B cell (primary cell): ENCODE results near the gene GART. TPM values are rescaled to one million over a fixed set of nuclear protein-coding genes. Genes with fewer than 3 reads are reported as not detected.

Experiments used
- ATAC-seq: fragments of 200-7000 bp; cut with Tn5 transposase; one replicate; pipeline ENCODE4 v1.10.0; 2021; ENCODE audit warnings: low read depth, mild to moderate bottlenecking, moderate number of reproducible peaks, moderate library complexity
- CTCF ChIA-PET: fragments of 350-600 bp; sonication (Branson Sonifier 250); formaldehyde crosslinking; loops from one replicate; lab custom pipeline; 2021; ENCODE audit warnings: antibody characterized with exemption, inconsistent platforms; lab: Charles Lee
- POLR2A ChIA-PET: fragments of 350-600 bp; sonication (Branson Sonifier 250); formaldehyde crosslinking; loops from one replicate; lab custom pipeline; 2021; ENCODE audit warnings: antibody characterized with exemption; lab: Charles Lee
- DNase-seq: peaks from one replicate; pipeline ENCODE4 v3.0.0; 2013
- H2AFZ ChIP-seq: 2 replicates; pipeline ENCODE4 v1.6.1; 2012; ENCODE audit warnings: mild to moderate bottlenecking, low read depth, low read length; ENCODE audit not compliant: insufficient read depth, poor library complexity, severe bottlenecking
- H3K27ac ChIP-seq, 2 donors: 1 replicate in 1 of 2; 2 replicates in 1 of 2; pipeline ENCODE4 v1.5.1; 2012 to 2013; ENCODE audit warnings: low read length in 2 of 2, mild to moderate bottlenecking in 2 of 2, moderate library complexity in 1 of 2
- H3K27me3 ChIP-seq, 4 experiments: fragments of 200-600 bp in 1 of 4; sonication (generic) in 1 of 4; replicated peaks in 1 of 4; 1 replicate in 2 of 4; 2 replicates in 2 of 4; pipeline versions ENCODE4 v1.6.1 to v1.7.0; 2013 to 2016; ENCODE audit warnings: low read length in 3 of 4, mild to moderate bottlenecking in 2 of 4, mixed read lengths in 1 of 4, moderate library complexity in 1 of 4; ENCODE audit not compliant: insufficient read depth in 4 of 4, control insufficient read depth in 3 of 4; ENCODE audit errors: control extremely low read depth in 1 of 4
- H3K36me3 ChIP-seq, 2 experiments: replicated peaks in 1 of 2; 1 replicate in 1 of 2; 2 replicates in 1 of 2; pipeline versions ENCODE4 v1.6.1 to v1.7.1; 2013; ENCODE audit warnings: low read length in 1 of 2; ENCODE audit not compliant: insufficient read depth in 2 of 2, control insufficient read depth in 1 of 2; ENCODE audit errors: control extremely low read depth in 1 of 2, extremely low read depth in 1 of 2
- H3K4me1 ChIP-seq, 2 donors: fragments of 200-600 bp in 1 of 2; sonication (generic) in 1 of 2; 1 replicate in 1 of 2; 2 replicates in 1 of 2; pipeline versions ENCODE4 v1.5.1 to v1.6.1; 2013 to 2017; ENCODE audit warnings: low read length in 2 of 2; ENCODE audit not compliant: control insufficient read depth in 2 of 2, insufficient read depth in 2 of 2
- H3K4me2 ChIP-seq: replicated peaks from 2 replicates; pipeline ENCODE3; 2012; ENCODE audit warnings: mild to moderate bottlenecking, low read depth, low read length; ENCODE audit not compliant: poor library complexity, severe bottlenecking
- H3K4me3 ChIP-seq, 5 experiments: fragments of 200-600 bp in 1 of 5; sonication (generic) in 1 of 5; 1 replicate in 3 of 5; 2 replicates in 2 of 5; pipeline versions ENCODE4 v1.5.1 to v1.7.0; 2011 to 2016; ENCODE audit warnings: low read length in 4 of 5, mild to moderate bottlenecking in 4 of 5, low read depth in 2 of 5, control low read depth in 1 of 5, moderate library complexity in 1 of 5; ENCODE audit not compliant: insufficient read depth in 1 of 5; ENCODE audit errors: control extremely low read depth in 1 of 5, extremely low read depth in 1 of 5
- H3K79me2 ChIP-seq: fragments of 200-600 bp; sonication (generic); one replicate; pipeline ENCODE4 v1.6.0; 2016; ENCODE audit warnings: low read length; ENCODE audit not compliant: control insufficient read depth, insufficient read depth
- H3K9ac ChIP-seq: fragments of 200-600 bp; sonication (generic); 2 replicates; pipeline ENCODE4 v1.6.1; 2017; ENCODE audit warnings: mild to moderate bottlenecking, low read length, moderate library complexity
- H3K9me3 ChIP-seq, 3 donors: one replicate each; pipeline versions ENCODE4 v1.6.1 to v1.7.1; 2013; ENCODE audit warnings: low read length in 2 of 3; ENCODE audit not compliant: control insufficient read depth in 2 of 3, insufficient read depth in 1 of 3; ENCODE audit errors: control extremely low read depth in 1 of 3
- H4K20me1 ChIP-seq: 2 replicates; pipeline ENCODE4 v1.6.0; 2012; ENCODE audit warnings: mild to moderate bottlenecking, low read length; ENCODE audit not compliant: insufficient read depth, control insufficient read depth, poor library complexity, severe bottlenecking
- H3K27ac Mint-ChIP-seq: one replicate; pipeline ENCODE4 v1.8.0; 2021; ENCODE audit warnings: mixed read lengths
- H3K27me3 Mint-ChIP-seq: one replicate; pipeline ENCODE4 v1.8.0; 2021; ENCODE audit warnings: mixed read lengths
- H3K4me1 Mint-ChIP-seq: one replicate; pipeline ENCODE4 v1.8.0; 2021; ENCODE audit warnings: mixed read lengths
- H3K4me3 Mint-ChIP-seq: one replicate; pipeline ENCODE4 v1.8.0; 2021; ENCODE audit warnings: mixed read lengths
- H3K9me3 Mint-ChIP-seq: one replicate; pipeline ENCODE4 v1.8.0; 2022; ENCODE audit warnings: mixed read lengths; ENCODE audit not compliant: insufficient read depth
- EZH2 ChIP-seq: IDR thresholded peaks from 2 replicates; pipeline ENCODE4 v1.6.1; 2012; ENCODE audit warnings: borderline replicate concordance, low read depth, mild to moderate bottlenecking, moderate library complexity, low read length; ENCODE audit not compliant: insufficient read depth, poor library complexity, severe bottlenecking
- WGBS: methylation state at CpG from one replicate; pipeline ENCODE4 v1.1.5; 2013; ENCODE audit warnings: missing lambda C conversion rate; ENCODE audit not compliant: insufficient coverage; 5-methylcytosine and 5-hydroxymethylcytosine counted together
- intact Hi-C: fragments of 100-400 bp; cut with micrococcal nuclease; formaldehyde crosslinking; loops from one replicate; pipeline ENCODE4 v1.10.0; 2022
- polyA plus RNA-seq: library from polyadenylated mRNA; depleted of rRNA; stranded (reverse); fragments of >200 nt; gene quantifications from 2 replicates; pipeline ENCODE4 v1.2.3, GENCODE V29; 2012
- total RNA-seq, 2 donors: library from RNA; stranded (reverse); fragments of 120-200 nt in 1 of 2; gene quantifications; 1 replicate in 1 of 2; 2 replicates in 1 of 2; pipeline versions ENCODE4 v1.2.3 to v1.2.4, GENCODE V29; 2013 to 2022
- TF ChIP-seq, protein P1 (sequence below): fragments of 200-600 bp; IDR thresholded peaks from one replicate; pipeline ENCODE4 v1.8.0; 2022; ENCODE audit warnings: antibody characterized with exemption, mild to moderate bottlenecking

Gene GART
- total and polyA plus RNA-seq, 2 donors (not counting 1 experiment from before 2014, with no cell fraction given): 8.7 to 58.3 TPM

DNA sequence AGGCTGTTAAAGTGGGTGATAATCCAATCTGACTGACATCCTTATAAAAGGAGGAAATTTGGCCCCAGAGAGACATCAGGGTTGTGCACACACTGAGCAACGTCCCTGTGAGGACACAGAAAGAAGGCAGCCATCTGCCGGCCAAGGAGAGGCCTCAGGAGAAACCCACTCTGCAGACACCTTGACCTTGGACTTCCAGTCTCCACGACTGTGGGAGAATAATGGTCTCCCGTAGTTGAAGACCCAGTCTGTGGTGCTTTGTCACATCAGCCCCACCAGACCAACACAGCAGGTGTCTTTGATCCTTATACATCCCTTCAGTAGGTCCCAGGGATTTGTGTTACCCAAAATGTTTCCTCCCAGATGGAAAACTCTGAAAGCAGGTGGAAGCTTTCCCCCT, 46.2 kb downstream of the GART start:
- Mint-ChIP-seq H3K4me1 (peaks cover 9% of the 10 kb centered on the region), H3K27me3 (no peaks in the 10 kb centered on the region), H3K27ac (no peak overlapping the region), H3K9me3 (no peaks in the 10 kb centered on the region), H3K4me3 (no peak overlapping the region)
- no peak overlapping the region for H3K9ac ChIP-seq
- CTCF ChIA-PET: no interaction called here
- H3K4me1 ChIP-seq: peaks cover 0 to 8% of the 10 kb centered on the region in 2 donors
- H3K79me2 ChIP-seq: no peaks in the 10 kb centered on the region
- no peak overlapping the region for H3K27ac ChIP-seq
- H3K4me3 ChIP-seq: no peak overlapping the region
- H3K27me3 ChIP-seq: no peaks in the 10 kb centered on the region
- no peak overlapping the region for H3K4me2 ChIP-seq
- intact Hi-C loops: no loop called here
- POLR2A ChIA-PET: no interaction called here
- H3K9me3 ChIP-seq: no peaks in the 10 kb centered on the region
- WGBS: 73% methylated on average over 4 of the region's 4 CpGs
- TF ChIP-seq, protein P1, sequence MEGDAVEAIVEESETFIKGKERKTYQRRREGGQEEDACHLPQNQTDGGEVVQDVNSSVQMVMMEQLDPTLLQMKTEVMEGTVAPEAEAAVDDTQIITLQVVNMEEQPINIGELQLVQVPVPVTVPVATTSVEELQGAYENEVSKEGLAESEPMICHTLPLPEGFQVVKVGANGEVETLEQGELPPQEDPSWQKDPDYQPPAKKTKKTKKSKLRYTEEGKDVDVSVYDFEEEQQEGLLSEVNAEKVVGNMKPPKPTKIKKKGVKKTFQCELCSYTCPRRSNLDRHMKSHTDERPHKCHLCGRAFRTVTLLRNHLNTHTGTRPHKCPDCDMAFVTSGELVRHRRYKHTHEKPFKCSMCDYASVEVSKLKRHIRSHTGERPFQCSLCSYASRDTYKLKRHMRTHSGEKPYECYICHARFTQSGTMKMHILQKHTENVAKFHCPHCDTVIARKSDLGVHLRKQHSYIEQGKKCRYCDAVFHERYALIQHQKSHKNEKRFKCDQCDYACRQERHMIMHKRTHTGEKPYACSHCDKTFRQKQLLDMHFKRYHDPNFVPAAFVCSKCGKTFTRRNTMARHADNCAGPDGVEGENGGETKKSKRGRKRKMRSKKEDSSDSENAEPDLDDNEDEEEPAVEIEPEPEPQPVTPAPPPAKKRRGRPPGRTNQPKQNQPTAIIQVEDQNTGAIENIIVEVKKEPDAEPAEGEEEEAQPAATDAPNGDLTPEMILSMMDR: no peak
- TF ChIP-seq EZH2: no peak
- no peaks in the 10 kb centered on the region for H4K20me1 ChIP-seq
- no peaks in the 10 kb centered on the region for H3K36me3 ChIP-seq
- no peak overlapping the region for H2AFZ ChIP-seq
- ATAC-seq: no peak
- DNase-seq: no peak

DNA sequence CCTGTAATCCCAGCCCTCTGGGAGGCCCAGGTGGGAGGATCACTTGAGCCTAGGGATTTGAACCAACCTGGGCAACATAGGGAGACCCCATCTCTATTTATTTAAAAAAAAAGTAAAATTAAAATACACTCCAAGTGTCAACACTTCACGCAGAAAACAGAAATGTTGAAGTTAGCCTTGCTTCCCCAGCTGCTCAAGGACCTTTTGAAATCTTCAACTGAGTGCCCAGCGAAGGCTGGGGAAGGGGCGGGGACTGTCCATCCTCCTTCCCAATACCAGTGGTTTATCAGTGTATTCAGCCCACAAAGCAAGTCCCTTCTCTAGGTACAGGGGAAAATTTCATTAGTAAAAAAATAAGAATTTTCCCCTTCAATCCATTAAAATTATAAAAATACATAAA, 48.2 kb downstream of the GART start:
- Mint-ChIP-seq H3K4me1 (peaks cover 10% of the 10 kb centered on the region), H3K27me3 (no peaks in the 10 kb centered on the region), H3K4me3 (no peak overlapping the region), H3K27ac (no peak overlapping the region), H3K9me3 (no peaks in the 10 kb centered on the region)
- no CpG with 5 or more reads among the region's 3 CpGs for WGBS
- intact Hi-C loops: loop anchor here (5.0 kb wide), 1 partner anchor 766 kb away; the partner anchor contains the start of gene SYNJ1
- ATAC-seq (no peak), DNase-seq (no peak)
- no peak overlapping the region for H3K4me2 ChIP-seq
- no peak overlapping the region for H3K27ac ChIP-seq
- no peak for TF ChIP-seq EZH2
- TF ChIP-seq, protein P1: no peak
- CTCF ChIA-PET: no interaction called here
- no peak overlapping the region for H3K4me3 ChIP-seq
- no peaks in the 10 kb centered on the region for H3K27me3 ChIP-seq
- H2AFZ ChIP-seq: no peak overlapping the region
- no peaks in the 10 kb centered on the region for H3K36me3 ChIP-seq
- no peaks in the 10 kb centered on the region for H3K79me2 ChIP-seq
- H3K4me1 ChIP-seq: peaks cover 0 to 9% of the 10 kb centered on the region in 2 donors
- POLR2A ChIA-PET: no interaction called here
- no peaks in the 10 kb centered on the region for H3K9me3 ChIP-seq
- H3K9ac ChIP-seq: no peak overlapping the region
- H4K20me1 ChIP-seq: no peaks in the 10 kb centered on the region
